HG03175 (cell line): Measurements from ENCODE around the gene TRPT1.

Source experiments
- ATAC-seq: cut with Tn5 transposase; IDR thresholded peaks from one replicate; pipeline ENCODE4 v1.9.1; 2021; ENCODE audit warnings: mild to moderate bottlenecking, moderate library complexity; ENCODE audit not compliant: unreplicated experiment

TRPT1 gene

GRCh38 chr11:64210301-64211020, 15.5 kb downstream of the TRPT1 start:
- no peak for ATAC-seq

GRCh38 chr11:64209563-64209843, 16.5 kb downstream of the TRPT1 start:
- ATAC-seq, result no peak

- ATAC-seq, result no peak
Observed at GRCh38 chr11:64208796-64209562, 17.0 kb downstream of the TRPT1 start.

GRCh38 chr11:64208086-64208795, 17.7 kb downstream of the TRPT1 start:
- ATAC-seq, result peak; percentile 10

GRCh38 chr11:64207256-64208085, 18.5 kb downstream of the TRPT1 start:
- ATAC-seq, result peak; percentile 61

- peak; percentile 31 for ATAC-seq
Observed at GRCh38 chr11:64206457-64207255, 19.3 kb downstream of the TRPT1 start, which contains the start of gene FERMT3. FERMT3 (plus strand) TSS chr11:64206721; CDS start chr11:64207365, 644 bp downstream.

- ATAC-seq, result no peak
Observed at GRCh38 chr11:64204464-64204989, 21.5 kb downstream of the TRPT1 start.

- no peak for ATAC-seq
Observed at GRCh38 chr11:64204080-64204440, 21.9 kb downstream of the TRPT1 start.

GRCh38 chr11:64203421-64204079, 22.4 kb downstream of the TRPT1 start:
- no peak for ATAC-seq

- no peak for ATAC-seq
Observed at GRCh38 chr11:64202992-64203391, 23.0 kb downstream of the TRPT1 start.

- ATAC-seq, result no peak
Observed at GRCh38 chr11:64201543-64201942, 24.4 kb downstream of the TRPT1 start.

GRCh38 chr11:64198511-64198910, 27.5 kb downstream of the TRPT1 start:
- ATAC-seq, result no peak

- ATAC-seq, result no peak
Observed at GRCh38 chr11:64196626-64197025, 29.4 kb downstream of the TRPT1 start.

GRCh38 chr11:64192434-64192833, 33.6 kb downstream of the TRPT1 start:
- no peak for ATAC-seq

GRCh38 chr11:64186492-64187165, 39.4 kb downstream of the TRPT1 start:
- ATAC-seq, result no peak

- ATAC-seq, result peak; percentile 86
Observed at GRCh38 chr11:64185693-64186491, 40.1 kb downstream of the TRPT1 start, which contains the start of gene STIP1. STIP1 (plus strand) TSS chr11:64186171; CDS start chr11:64186262, 91 bp downstream.

GRCh38 chr11:64185175-64185692, 40.8 kb downstream of the TRPT1 start:
- peak; percentile 19 for ATAC-seq

GRCh38 chr11:64183890-64184289, 42.1 kb downstream of the TRPT1 start:
- ATAC-seq, result no peak
